ENCODE results near the gene CST4. TPM values are rescaled to one million over a fixed set of nuclear protein-coding genes. Genes with fewer than 3 reads are reported as not detected.

CST4 gene
- polyA plus RNA-seq, 1 of the 3 experiments (the other 2 are of a cell fraction): not detected

DNA sequence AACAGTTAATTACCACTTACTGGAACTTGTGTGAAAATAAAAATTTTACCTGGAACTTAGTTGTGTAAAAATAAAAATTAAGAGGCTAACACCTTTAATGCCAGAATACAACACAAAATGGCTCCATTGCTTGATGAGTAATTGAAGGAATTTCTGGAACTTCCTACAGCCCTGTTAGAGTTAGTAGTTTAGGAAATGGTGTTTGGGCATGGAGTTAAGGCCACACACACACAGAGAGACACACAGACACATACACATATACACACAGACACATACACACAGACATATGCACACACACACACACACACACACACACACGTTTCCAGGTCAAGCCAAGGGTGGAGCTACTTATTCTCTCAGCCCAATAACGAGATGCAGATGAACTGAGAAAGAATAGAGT lies 30.5 kb downstream of the CST4 start:
- no peaks in the 10 kb centered on the region for H3K79me2 ChIP-seq (ENCODE audit: insufficient read depth)
- H3K27me3 ChIP-seq (ENCODE audit: insufficient read depth): no peaks in the 10 kb centered on the region; the same call in 1 of the 2 replicates
- CTCF ChIA-PET: interaction anchor here (0.8 kb wide), 1 partner anchor 10 kb away, joined by 3 read pairs; no protein-coding TSS in a partner anchor
- no peak for DNase-seq
- H3K4me1 ChIP-seq (ENCODE audit: control insufficient read depth in 1 of 2, insufficient read depth in 2 of 2, low read depth in 1 of 2, low read length in 1 of 2): no peaks in the 10 kb centered on the region
- WGBS (ENCODE audit: low lambda C conversion rate): 14% methylated on average over 2 of the region's 2 CpGs
- H3K27ac ChIP-seq (ENCODE audit: low read depth in 2 of 2, low read length in 1 of 2): no peak overlapping the region
- H3K36me3 ChIP-seq (replicated peaks in 1 of 2; ENCODE audit: control insufficient read depth in 1 of 2, insufficient read depth in 2 of 2, low read length in 1 of 2): no peaks in the 10 kb centered on the region
- no peaks in the 10 kb centered on the region for H4K20me1 ChIP-seq (ENCODE audit: insufficient read depth)
- H2AFZ ChIP-seq (ENCODE audit: low read depth): peak overlapping the region; percentile 64; the same call in 1 of the 2 replicates
- no peaks in the 10 kb centered on the region for H3K9me3 ChIP-seq
- no peak overlapping the region for H3K4me3 ChIP-seq (ENCODE audit: low read depth in 2 of 2, low read length in 1 of 2)
- H3F3A ChIP-seq (replicated peaks; ENCODE audit: insufficient read depth): no peaks in the 10 kb centered on the region
- no peaks in the 10 kb centered on the region for H3K9me2 ChIP-seq
- TF ChIP-seq RXRA (IDR thresholded peaks at IDR 0.05; ENCODE audit: borderline replicate concordance, low read depth): no peak
- TF ChIP-seq, protein P1, sequence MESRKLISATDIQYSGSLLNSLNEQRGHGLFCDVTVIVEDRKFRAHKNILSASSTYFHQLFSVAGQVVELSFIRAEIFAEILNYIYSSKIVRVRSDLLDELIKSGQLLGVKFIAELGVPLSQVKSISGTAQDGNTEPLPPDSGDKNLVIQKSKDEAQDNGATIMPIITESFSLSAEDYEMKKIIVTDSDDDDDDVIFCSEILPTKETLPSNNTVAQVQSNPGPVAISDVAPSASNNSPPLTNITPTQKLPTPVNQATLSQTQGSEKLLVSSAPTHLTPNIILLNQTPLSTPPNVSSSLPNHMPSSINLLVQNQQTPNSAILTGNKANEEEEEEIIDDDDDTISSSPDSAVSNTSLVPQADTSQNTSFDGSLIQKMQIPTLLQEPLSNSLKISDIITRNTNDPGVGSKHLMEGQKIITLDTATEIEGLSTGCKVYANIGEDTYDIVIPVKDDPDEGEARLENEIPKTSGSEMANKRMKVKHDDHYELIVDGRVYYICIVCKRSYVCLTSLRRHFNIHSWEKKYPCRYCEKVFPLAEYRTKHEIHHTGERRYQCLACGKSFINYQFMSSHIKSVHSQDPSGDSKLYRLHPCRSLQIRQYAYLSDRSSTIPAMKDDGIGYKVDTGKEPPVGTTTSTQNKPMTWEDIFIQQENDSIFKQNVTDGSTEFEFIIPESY (IDR thresholded peaks at IDR 0.05; ENCODE audit: borderline replicate concordance, low read depth): no peak
- TF ChIP-seq RAD21 (IDR thresholded peaks at IDR 0.05; ENCODE audit: low read length): no peak
- no peak for TF ChIP-seq RCOR1 (IDR thresholded peaks at IDR 0.05; ENCODE audit: low read length)
- no peak for TF ChIP-seq TEAD4 (IDR thresholded peaks at IDR 0.05; ENCODE audit: borderline replicate concordance, insufficient read depth)
- no peak for TF ChIP-seq ELF1 (IDR thresholded peaks at IDR 0.05)
- TF ChIP-seq FOSL2 (IDR thresholded peaks at IDR 0.05; ENCODE audit: borderline replicate concordance, low read depth): no peak
- TF ChIP-seq, protein P2, sequence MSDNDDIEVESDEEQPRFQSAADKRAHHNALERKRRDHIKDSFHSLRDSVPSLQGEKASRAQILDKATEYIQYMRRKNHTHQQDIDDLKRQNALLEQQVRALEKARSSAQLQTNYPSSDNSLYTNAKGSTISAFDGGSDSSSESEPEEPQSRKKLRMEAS (IDR thresholded peaks at IDR 0.05; ENCODE audit: low read depth): no peak
- TF ChIP-seq RFX5 (IDR thresholded peaks at IDR 0.05; ENCODE audit: low read length): no peak
- TF ChIP-seq NRF1 (IDR thresholded peaks at IDR 0.05; ENCODE audit: low read depth, low read length): no peak
- TF ChIP-seq CHD2 (IDR thresholded peaks at IDR 0.05; ENCODE audit: low read length, partially characterized antibody): no peak
- TF ChIP-seq TAF1 (IDR thresholded peaks at IDR 0.05; ENCODE audit: borderline replicate concordance, low read depth, low read length): no peak
- TF ChIP-seq EP300 (IDR thresholded peaks at IDR 0.05; ENCODE audit: borderline replicate concordance in 1 of 2, low read depth in 1 of 2, low read length in 1 of 2): no peak
- no peak for TF ChIP-seq YY1 (IDR thresholded peaks at IDR 0.05; ENCODE audit: low read depth)
- TF ChIP-seq, protein P3, sequence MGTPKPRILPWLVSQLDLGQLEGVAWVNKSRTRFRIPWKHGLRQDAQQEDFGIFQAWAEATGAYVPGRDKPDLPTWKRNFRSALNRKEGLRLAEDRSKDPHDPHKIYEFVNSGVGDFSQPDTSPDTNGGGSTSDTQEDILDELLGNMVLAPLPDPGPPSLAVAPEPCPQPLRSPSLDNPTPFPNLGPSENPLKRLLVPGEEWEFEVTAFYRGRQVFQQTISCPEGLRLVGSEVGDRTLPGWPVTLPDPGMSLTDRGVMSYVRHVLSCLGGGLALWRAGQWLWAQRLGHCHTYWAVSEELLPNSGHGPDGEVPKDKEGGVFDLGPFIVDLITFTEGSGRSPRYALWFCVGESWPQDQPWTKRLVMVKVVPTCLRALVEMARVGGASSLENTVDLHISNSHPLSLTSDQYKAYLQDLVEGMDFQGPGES (IDR thresholded peaks at IDR 0.05; ENCODE audit: low read depth, low read length): no peak
- POLR2A ChIA-PET: no interaction called here
- H3K4me2 ChIP-seq: no peak overlapping the region
- H3K9ac ChIP-seq: no peak overlapping the region

DNA sequence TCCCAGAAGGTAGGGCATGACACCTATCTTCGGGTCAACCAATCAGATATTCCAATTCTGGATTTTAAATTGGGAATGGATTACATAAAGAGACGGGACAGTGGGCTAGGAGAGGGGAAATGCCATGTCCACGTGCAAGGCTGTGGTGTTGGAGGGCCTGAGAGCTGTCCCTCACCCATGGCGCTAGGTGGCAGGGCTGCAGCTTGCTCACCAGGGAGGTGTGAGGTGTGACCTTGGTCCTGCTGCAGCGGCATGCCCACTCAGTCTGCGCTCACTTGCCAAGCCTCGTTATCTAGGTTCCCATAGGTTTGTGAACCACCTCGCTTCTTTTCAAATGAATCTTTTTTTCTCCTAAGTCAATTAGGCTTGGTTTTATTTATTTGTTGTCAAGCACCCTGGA lies 31.6 kb downstream of the CST4 start:
- ChIA-PET CTCF (no interaction called here), POLR2A (no interaction called here)
- Histone ChIP-seq H3K4me3 (ENCODE audit: low read depth in 2 of 2, low read length in 1 of 2) (no peak overlapping the region), H2AFZ (ENCODE audit: low read depth) (no peak overlapping the region), H3K4me2 (no peak overlapping the region), H3K9ac (no peak overlapping the region), H3K27ac (ENCODE audit: low read depth in 2 of 2, low read length in 1 of 2) (no peak overlapping the region), H3K79me2 (ENCODE audit: insufficient read depth) (no peaks in the 10 kb centered on the region), H3K9me2 (no peaks in the 10 kb centered on the region), H4K20me1 (ENCODE audit: insufficient read depth) (no peaks in the 10 kb centered on the region), H3K4me1 (ENCODE audit: control insufficient read depth in 1 of 2, insufficient read depth in 2 of 2, low read depth in 1 of 2, low read length in 1 of 2) (no peaks in the 10 kb centered on the region), H3F3A (replicated peaks; ENCODE audit: insufficient read depth) (no peaks in the 10 kb centered on the region), H3K27me3 (ENCODE audit: insufficient read depth) (no peaks in the 10 kb centered on the region; the same call in 1 of the 2 replicates), H3K9me3 (no peaks in the 10 kb centered on the region), H3K36me3 (replicated peaks in 1 of 2; ENCODE audit: control insufficient read depth in 1 of 2, insufficient read depth in 2 of 2, low read length in 1 of 2) (no peaks in the 10 kb centered on the region)
- WGBS (ENCODE audit: low lambda C conversion rate): 27% methylated on average over 8 of the region's 8 CpGs
- no peak for DNase-seq
- TF ChIP-seq MEF2A (IDR thresholded peaks at IDR 0.05; ENCODE audit: borderline replicate concordance, low read depth) (no peak), FOXM1 (IDR thresholded peaks at IDR 0.05; ENCODE audit: low read depth) (no peak), JUND (IDR thresholded peaks at IDR 0.05) (no peak), FOSL2 (IDR thresholded peaks at IDR 0.05; ENCODE audit: borderline replicate concordance, low read depth) (no peak)
- TF ChIP-seq, protein P4, sequence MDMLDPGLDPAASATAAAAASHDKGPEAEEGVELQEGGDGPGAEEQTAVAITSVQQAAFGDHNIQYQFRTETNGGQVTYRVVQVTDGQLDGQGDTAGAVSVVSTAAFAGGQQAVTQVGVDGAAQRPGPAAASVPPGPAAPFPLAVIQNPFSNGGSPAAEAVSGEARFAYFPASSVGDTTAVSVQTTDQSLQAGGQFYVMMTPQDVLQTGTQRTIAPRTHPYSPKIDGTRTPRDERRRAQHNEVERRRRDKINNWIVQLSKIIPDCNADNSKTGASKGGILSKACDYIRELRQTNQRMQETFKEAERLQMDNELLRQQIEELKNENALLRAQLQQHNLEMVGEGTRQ (IDR thresholded peaks at IDR 0.05; ENCODE audit: borderline replicate concordance, low read depth, low read length): no peak
- TF ChIP-seq, protein P5, sequence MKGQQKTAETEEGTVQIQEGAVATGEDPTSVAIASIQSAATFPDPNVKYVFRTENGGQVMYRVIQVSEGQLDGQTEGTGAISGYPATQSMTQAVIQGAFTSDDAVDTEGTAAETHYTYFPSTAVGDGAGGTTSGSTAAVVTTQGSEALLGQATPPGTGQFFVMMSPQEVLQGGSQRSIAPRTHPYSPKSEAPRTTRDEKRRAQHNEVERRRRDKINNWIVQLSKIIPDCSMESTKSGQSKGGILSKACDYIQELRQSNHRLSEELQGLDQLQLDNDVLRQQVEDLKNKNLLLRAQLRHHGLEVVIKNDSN (IDR thresholded peaks at IDR 0.05; ENCODE audit: borderline replicate concordance, low read depth): no peak
- TF ChIP-seq, protein P1 (IDR thresholded peaks at IDR 0.05; ENCODE audit: borderline replicate concordance, low read depth): no peak

Data from SK-N-SH (cell line).